Spleen (tissue), 11 donors: ENCODE data around the gene FSCN2. TPM values are rescaled to one million over a fixed set of nuclear protein-coding genes. Genes with fewer than 3 reads are reported as not detected.

Experiments
- DNase-seq: peaks from one replicate; pipeline ENCODE4 v3.0.0-alpha.2; 2020
- H3K27ac ChIP-seq, 8 donors: fragments of 200-600 bp; sonication (generic) in 7 of 8; 1 replicate in 4 of 8; 2 replicates in 4 of 8; pipeline versions ENCODE4 v1.5.0 to v1.8.0; 2016 to 2021; ENCODE audit warnings: inconsistent platforms in 4 of 8, mild to moderate bottlenecking in 4 of 8, moderate library complexity in 1 of 8
- H3K27me3 ChIP-seq, 7 donors: fragments of 200-600 bp; sonication (generic) in 6 of 7; replicated peaks in 1 of 7; 1 replicate in 4 of 7; 2 replicates in 3 of 7; pipeline versions ENCODE4 v1.5.0 to v1.8.0; 2016 to 2021; ENCODE audit warnings: inconsistent platforms in 3 of 7, mild to moderate bottlenecking in 1 of 7
- H3K36me3 ChIP-seq, 6 donors: fragments of 200-600 bp; sonication (generic) in 5 of 6; 1 replicate in 4 of 6; 2 replicates in 2 of 6; pipeline versions ENCODE4 v1.5.0 to v1.8.0; 2016 to 2021; ENCODE audit warnings: inconsistent platforms in 2 of 6
- H3K4me1 ChIP-seq, 6 donors: fragments of 200-600 bp; sonication (generic) in 5 of 6; 1 replicate in 3 of 6; 2 replicates in 3 of 6; pipeline versions ENCODE4 v1.5.0 to v1.8.0; 2016 to 2021; ENCODE audit warnings: inconsistent platforms in 3 of 6
- H3K4me3 ChIP-seq, 8 donors: fragments of 200-600 bp; sonication (generic) in 7 of 8; 1 replicate in 4 of 8; 2 replicates in 4 of 8; pipeline versions ENCODE4 v1.5.0 to v1.8.0; 2016 to 2021; ENCODE audit warnings: inconsistent platforms in 4 of 8, mild to moderate bottlenecking in 4 of 8, moderate library complexity in 2 of 8
- H3K9me3 ChIP-seq, 8 donors: fragments of 200-600 bp; sonication (generic) in 7 of 8; 1 replicate in 4 of 8; 2 replicates in 4 of 8; pipeline versions ENCODE4 v1.5.0 to v1.8.0; 2016 to 2021; ENCODE audit warnings: inconsistent platforms in 4 of 8
- POLR2A ChIP-seq, 3 donors: fragments of 450-650 bp; IDR thresholded peaks; one replicate each; pipeline ENCODE4 v1.5.1; 2017; ENCODE audit warnings: antibody characterized with exemption in 3 of 3, mild to moderate bottlenecking in 1 of 3
- POLR2AphosphoS5 ChIP-seq, 3 donors: sonication (generic); formaldehyde crosslinking; IDR thresholded peaks; one replicate each; pipeline ENCODE4 v1.5.1; 2017; ENCODE audit warnings: antibody characterized with exemption in 3 of 3
- WGBS, 5 donors: extraction: QIAGEN DNeasy Blood & Tissue Kit in 3 of 5; methylation state at CpG; one replicate each; pipeline versions ENCODE4 v1.1.5 to v1.1.7; 2013 to 2018; 5-methylcytosine and 5-hydroxymethylcytosine counted together
- intact Hi-C: fragments of 100-400 bp; cut with DNase I; formaldehyde crosslinking; loops from one replicate; pipeline ENCODE4 v1.15.0; 2023; ENCODE audit warnings: low total_unique reads
- polyA plus RNA-seq, 3 donors: library from polyadenylated mRNA; stranded (reverse); fragments of 200-250 nt; gene quantifications; one replicate each; pipeline ENCODE4 v1.2.1, GENCODE V29; 2013
- total RNA-seq, 7 donors: library from RNA; depleted of rRNA in 3 of 7; stranded (reverse); fragments of >200 nt in 3 of 7; fragmentation: NEBNext Ultra II Directional in 4 of 7; extraction: Animal tissue kit (Norgen Biotek cat#: 25700) in 4 of 7; gene quantifications; one replicate each; pipeline versions ENCODE4 v1.1.0 to v1.2.1, GENCODE V29; 2016 to 2021
- TF ChIP-seq, protein P1 (sequence below), 11 experiments: fragments of 200-600 bp in 7 of 11; fragments of 450-650 bp in 4 of 11; sonication (generic) in 4 of 11; IDR thresholded peaks in 8 of 11; conservative IDR thresholded peaks in 3 of 11; 1 replicate in 7 of 11; 2 replicates in 4 of 11; pipeline versions ENCODE4 v1.4.0 to v1.8.0; 2016 to 2021; ENCODE audit warnings: antibody characterized with exemption in 11 of 11, inconsistent platforms in 4 of 11, mild to moderate bottlenecking in 1 of 11
- donor health status: healthy with polysubstance abuse.
- donor health status: DM: no; HTN: no; CAD: no; lungs with moderate emphysema.
- donor health status: DM: no; HTN: no; CAD: no.
- donor health status: Bipolar disorder and iron deficiency.
- donor health status: healthy.
- donor health status: DM: no; HTN: no; CAD: no.
- donor health status: DM: yes; HTN: yes; CAD: no.

The FSCN2 gene
- total and polyA plus RNA-seq, 10 donors, result 0.41 to 4.0 (median 2.4) TPM

GRCh38 chr17:81483085-81483861 lies 44.9 kb upstream of the FSCN2 start:
- H3K4me1 ChIP-seq, result peaks cover 32 to 80% (median 68%) of the 10 kb centered on the region in 6 donors
- peaks cover 0 to 78% (median 11%) of the 10 kb centered on the region in 7 donors for H3K27me3 ChIP-seq
- intact Hi-C loops, result loop anchor here (10.0 kb wide), 1 partner anchor 228 kb away; no protein-coding TSS in a partner anchor
- no peaks in the 10 kb centered on the region for H3K9me3 ChIP-seq
- peak; percentile 92 for DNase-seq
- H3K27ac ChIP-seq, result peak overlapping the region in 4 of 8 donors; percentile 16 to 57 (median 26)
- WGBS, 5 donors, result 23 to 37% (median 34%) methylated on average over 18 to 29 of the region's 29 CpGs
- H3K36me3 ChIP-seq, result no peaks in the 10 kb centered on the region
- peak overlapping the region in 7 of 8 donors; percentile 24 to 65 (median 42) for H3K4me3 ChIP-seq
- TF ChIP-seq POLR2A (IDR thresholded peaks at IDR 0.05) (no peak), POLR2AphosphoS5 (IDR thresholded peaks at IDR 0.05) (peak; percentile 58 to 76 (median 64))

DNA sequence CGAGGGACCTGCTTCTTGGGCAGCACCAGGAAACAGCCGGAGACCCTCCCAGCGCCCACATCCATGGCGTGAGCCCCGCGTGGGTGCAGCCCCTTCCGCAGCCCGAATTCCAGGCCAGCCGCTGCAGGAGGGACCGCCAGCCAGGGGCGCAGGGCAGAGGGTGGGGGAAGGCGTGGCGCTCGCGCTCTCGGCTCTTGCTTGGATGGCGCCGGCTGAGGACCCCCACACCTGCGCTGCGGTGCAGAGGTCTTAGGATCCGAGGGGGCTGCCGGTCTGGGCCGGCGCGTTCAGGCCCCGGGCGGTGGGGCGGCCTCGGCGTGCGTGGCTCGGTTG lies 44.3 kb upstream of the FSCN2 start:
- 8 to 19% (median 13%) methylated on average over 16 to 32 of the region's 32 CpGs for WGBS, 5 donors
- peak overlapping the region; percentile 24 to 65 (median 41) for H3K4me3 ChIP-seq
- intact Hi-C loops, result loop anchor here (10.0 kb wide), 1 partner anchor 229 kb away; no protein-coding TSS in a partner anchor

GRCh38 chr17:81484195-81484979 lies 43.8 kb upstream of the FSCN2 start:
- H3K9me3 ChIP-seq, result no peaks in the 10 kb centered on the region
- TF ChIP-seq POLR2AphosphoS5 (IDR thresholded peaks at IDR 0.05), result peak; percentile 47 to 82 (median 73)
- TF ChIP-seq, protein P1, sequence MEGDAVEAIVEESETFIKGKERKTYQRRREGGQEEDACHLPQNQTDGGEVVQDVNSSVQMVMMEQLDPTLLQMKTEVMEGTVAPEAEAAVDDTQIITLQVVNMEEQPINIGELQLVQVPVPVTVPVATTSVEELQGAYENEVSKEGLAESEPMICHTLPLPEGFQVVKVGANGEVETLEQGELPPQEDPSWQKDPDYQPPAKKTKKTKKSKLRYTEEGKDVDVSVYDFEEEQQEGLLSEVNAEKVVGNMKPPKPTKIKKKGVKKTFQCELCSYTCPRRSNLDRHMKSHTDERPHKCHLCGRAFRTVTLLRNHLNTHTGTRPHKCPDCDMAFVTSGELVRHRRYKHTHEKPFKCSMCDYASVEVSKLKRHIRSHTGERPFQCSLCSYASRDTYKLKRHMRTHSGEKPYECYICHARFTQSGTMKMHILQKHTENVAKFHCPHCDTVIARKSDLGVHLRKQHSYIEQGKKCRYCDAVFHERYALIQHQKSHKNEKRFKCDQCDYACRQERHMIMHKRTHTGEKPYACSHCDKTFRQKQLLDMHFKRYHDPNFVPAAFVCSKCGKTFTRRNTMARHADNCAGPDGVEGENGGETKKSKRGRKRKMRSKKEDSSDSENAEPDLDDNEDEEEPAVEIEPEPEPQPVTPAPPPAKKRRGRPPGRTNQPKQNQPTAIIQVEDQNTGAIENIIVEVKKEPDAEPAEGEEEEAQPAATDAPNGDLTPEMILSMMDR (IDR thresholded peaks at IDR 0.05 in 8 of 11, conservative IDR thresholded peaks at IDR 0.05 in 3 of 11), result peak; percentile 82 to 100 (median 99)
- TF ChIP-seq POLR2A (IDR thresholded peaks at IDR 0.05), result no peak
- peak; percentile 98 for DNase-seq
- peak overlapping the region in 4 of 8 donors; percentile 16 to 57 (median 26) for H3K27ac ChIP-seq
- WGBS, 5 donors, result 6 to 16% (median 6%) methylated on average over 29 to 60 of the region's 60 CpGs
- peaks cover 0 to 89% (median 11%) of the 10 kb centered on the region in 7 donors for H3K27me3 ChIP-seq
- intact Hi-C loops, result loop anchor here (10.0 kb wide), 1 partner anchor 230 kb away; no protein-coding TSS in a partner anchor
- H3K4me3 ChIP-seq, result peak overlapping the region; percentile 24 to 65 (median 41)
- peaks cover 38 to 91% (median 74%) of the 10 kb centered on the region in 6 donors for H3K4me1 ChIP-seq
- no peaks in the 10 kb centered on the region for H3K36me3 ChIP-seq

More for the DNA sequence above, 44.3 kb upstream of the FSCN2 start:
- Histone ChIP-seq H3K36me3 (no peaks in the 10 kb centered on the region), H3K27me3 (peaks cover 0 to 84% (median 11%) of the 10 kb centered on the region in 7 donors), H3K4me1 (peaks cover 38 to 86% (median 72%) of the 10 kb centered on the region in 6 donors), H3K9me3 (no peaks in the 10 kb centered on the region), H3K27ac (peak overlapping the region in 4 of 8 donors; percentile 16 to 57 (median 26))
- DNase-seq, result no peak
- no peak for TF ChIP-seq POLR2AphosphoS5 (IDR thresholded peaks at IDR 0.05)
- TF ChIP-seq, protein P1 (IDR thresholded peaks at IDR 0.05 in 8 of 11, conservative IDR thresholded peaks at IDR 0.05 in 3 of 11), result no peak
- TF ChIP-seq POLR2A (IDR thresholded peaks at IDR 0.05), result no peak

- peaks cover 36 to 97% (median 69%) of the 10 kb centered on the region in 6 donors for H3K4me1 ChIP-seq
- peaks cover 0 to 80% (median 6%) of the 10 kb centered on the region in 7 donors for H3K27me3 ChIP-seq
- H3K36me3 ChIP-seq, result no peaks in the 10 kb centered on the region
- no peak overlapping the region for H3K27ac ChIP-seq
- TF ChIP-seq POLR2AphosphoS5 (IDR thresholded peaks at IDR 0.05), result no peak
- no peak for TF ChIP-seq POLR2A (IDR thresholded peaks at IDR 0.05)
- TF ChIP-seq, protein P1 (IDR thresholded peaks at IDR 0.05 in 8 of 11, conservative IDR thresholded peaks at IDR 0.05 in 3 of 11), result no peak
- DNase-seq, result no peak
- intact Hi-C loops, result loop anchor here (10.0 kb wide), 1 partner anchor 232 kb away; no protein-coding TSS in a partner anchor
- 33 to 45% (median 40%) methylated on average over 17 of the region's 17 CpGs for WGBS, 5 donors
- H3K4me3 ChIP-seq, result no peak overlapping the region
- H3K9me3 ChIP-seq, result no peaks in the 10 kb centered on the region
These were observed 41.9 kb upstream of the FSCN2 start for GRCh38 chr17:81486199-81486810.
